Measurements from ENCODE around the gene RNF8. TPM values are rescaled to one million over a fixed set of nuclear protein-coding genes. Genes with fewer than 3 reads are reported as not detected.
"Not testable (repeated sequence)": the region's sequence is repeated elsewhere in the genome, so short reads cannot be mapped to it uniquely, and the experiment has no call there.

The RNF8 gene
- total RNA-seq, 1 donor from 2014 or later, result 18.3 TPM

- DNase-seq (ENCODE audit: extremely low spot score, unreplicated experiment), result no peak
- H3K4me1 Mint-ChIP-seq (ENCODE audit: unreplicated experiment), result peaks cover 6% of the 10 kb centered on the region
- H3K4me3 Mint-ChIP-seq (ENCODE audit: unreplicated experiment), result no peak overlapping the region
- H3K27me3 Mint-ChIP-seq (ENCODE audit: unreplicated experiment), result no peaks in the 10 kb centered on the region
- H3K36me3 Mint-ChIP-seq (ENCODE audit: unreplicated experiment), result no peaks in the 10 kb centered on the region
- TF ChIP-seq CTCF (IDR thresholded peaks at IDR 0.05), result no peak
- no peak overlapping the region for H3K27ac Mint-ChIP-seq (ENCODE audit: unreplicated experiment)
- no peaks in the 10 kb centered on the region for H3K9me3 Mint-ChIP-seq (ENCODE audit: unreplicated experiment)
These were observed 10.5 kb upstream of the RNF8 start for GRCh38 chr6:37343248-37343647.

GRCh38 chr6:37344308-37344707 lies 9.5 kb upstream of the RNF8 start:
- peaks cover 6% of the 10 kb centered on the region for H3K4me1 Mint-ChIP-seq (ENCODE audit: unreplicated experiment)
- TF ChIP-seq CTCF (IDR thresholded peaks at IDR 0.05), result no peak
- H3K27me3 Mint-ChIP-seq (ENCODE audit: unreplicated experiment), result no peaks in the 10 kb centered on the region
- no peak for DNase-seq (ENCODE audit: extremely low spot score, unreplicated experiment)
- H3K9me3 Mint-ChIP-seq (ENCODE audit: unreplicated experiment), result no peaks in the 10 kb centered on the region
- no peaks in the 10 kb centered on the region for H3K36me3 Mint-ChIP-seq (ENCODE audit: unreplicated experiment)
- no peak overlapping the region for H3K27ac Mint-ChIP-seq (ENCODE audit: unreplicated experiment)
- H3K4me3 Mint-ChIP-seq (ENCODE audit: unreplicated experiment), result no peak overlapping the region

- H3K4me1 Mint-ChIP-seq (ENCODE audit: unreplicated experiment); H3K36me3 Mint-ChIP-seq (ENCODE audit: unreplicated experiment); DNase-seq (ENCODE audit: extremely low spot score, unreplicated experiment); H3K9me3 Mint-ChIP-seq (ENCODE audit: unreplicated experiment); H3K27me3 Mint-ChIP-seq (ENCODE audit: unreplicated experiment); H3K27ac Mint-ChIP-seq (ENCODE audit: unreplicated experiment); H3K4me3 Mint-ChIP-seq (ENCODE audit: unreplicated experiment): not testable (repeated sequence)
These were observed 8.0 kb upstream of the RNF8 start for GRCh38 chr6:37345804-37346203.

- H3K36me3 Mint-ChIP-seq (ENCODE audit: unreplicated experiment), result no peaks in the 10 kb centered on the region
These were observed 6.6 kb upstream of the RNF8 start for GRCh38 chr6:37347177-37347576.

GRCh38 chr6:37347670-37348111 lies 6.1 kb upstream of the RNF8 start:
- Mint-ChIP-seq H3K27me3 (ENCODE audit: unreplicated experiment) (no peaks in the 10 kb centered on the region), H3K4me1 (ENCODE audit: unreplicated experiment) (peaks cover 8% of the 10 kb centered on the region), H3K9me3 (ENCODE audit: unreplicated experiment) (no peaks in the 10 kb centered on the region), H3K4me3 (ENCODE audit: unreplicated experiment) (no peak overlapping the region), H3K27ac (ENCODE audit: unreplicated experiment) (no peak overlapping the region), H3K36me3 (ENCODE audit: unreplicated experiment) (no peaks in the 10 kb centered on the region)
- no peak for DNase-seq (ENCODE audit: extremely low spot score, unreplicated experiment)
- TF ChIP-seq CTCF (IDR thresholded peaks at IDR 0.05), result no peak

More at GRCh38 chr6:37347177-37347576, 6.6 kb upstream of the RNF8 start:
- Mint-ChIP-seq H3K4me3 (ENCODE audit: unreplicated experiment) (no peak overlapping the region), H3K27me3 (ENCODE audit: unreplicated experiment) (no peaks in the 10 kb centered on the region), H3K4me1 (ENCODE audit: unreplicated experiment) (peaks cover 6% of the 10 kb centered on the region), H3K9me3 (ENCODE audit: unreplicated experiment) (no peaks in the 10 kb centered on the region), H3K27ac (ENCODE audit: unreplicated experiment) (no peak overlapping the region)
- no peak for TF ChIP-seq CTCF (IDR thresholded peaks at IDR 0.05)
- DNase-seq (ENCODE audit: extremely low spot score, unreplicated experiment), result no peak

GRCh38 chr6:37351027-37351426 lies 2.8 kb upstream of the RNF8 start:
- H3K27me3 Mint-ChIP-seq (ENCODE audit: unreplicated experiment), result no peaks in the 10 kb centered on the region
- H3K27ac Mint-ChIP-seq (ENCODE audit: unreplicated experiment), result no peak overlapping the region
- no peak overlapping the region for H3K4me3 Mint-ChIP-seq (ENCODE audit: unreplicated experiment)
- peaks cover 28% of the 10 kb centered on the region for H3K4me1 Mint-ChIP-seq (ENCODE audit: unreplicated experiment)
- no peaks in the 10 kb centered on the region for H3K9me3 Mint-ChIP-seq (ENCODE audit: unreplicated experiment)
- no peak for TF ChIP-seq CTCF (IDR thresholded peaks at IDR 0.05)
- no peak for DNase-seq (ENCODE audit: extremely low spot score, unreplicated experiment)
- H3K36me3 Mint-ChIP-seq (ENCODE audit: unreplicated experiment), result no peaks in the 10 kb centered on the region
